GM12872 (cell line): ENCODE data around the gene WDR44.

ENCODE experiments used
- CTCF ChIP-seq: IDR thresholded peaks from 3 replicates; pipeline ENCODE4 v1.5.1; 2011; ENCODE audit warnings: low read depth, mild to moderate bottlenecking, low read length, moderate library complexity; ENCODE audit not compliant: insufficient read depth

WDR44 gene

GRCh38 chrX:118493653-118494297, 147.9 kb downstream of the WDR44 start:
- no peak for TF ChIP-seq CTCF

- no peak for TF ChIP-seq CTCF
Observed at GRCh38 chrX:118495061-118495921, 149.4 kb downstream of the WDR44 start, which contains the start of gene DOCK11. DOCK11 (plus strand) TSS chrX:118495815; CDS start chrX:118495972, 157 bp downstream.

GRCh38 chrX:118495958-118496762, 150.3 kb downstream of the WDR44 start:
- TF ChIP-seq CTCF, result no peak

GRCh38 chrX:118496763-118497079, 150.8 kb downstream of the WDR44 start:
- TF ChIP-seq CTCF, result no peak

GRCh38 chrX:118497180-118497818, 151.4 kb downstream of the WDR44 start:
- TF ChIP-seq CTCF, result no peak

- no peak for TF ChIP-seq CTCF
Observed at GRCh38 chrX:118498351-118498750, 152.4 kb downstream of the WDR44 start.

- TF ChIP-seq CTCF, result no peak
Observed at GRCh38 chrX:118498755-118499154, 152.8 kb downstream of the WDR44 start.
